Activated CD4-positive, alpha-beta T cell treated with anti-CD3 and anti-CD28 coated beads, Interleukin-2, amount 50 U/mL, for 24 hours (primary cell): ENCODE results near the gene LRRC10B.

Source experiments
- DNase-seq, 2 donors: peaks; one replicate each; pipeline ENCODE4 v3.0.0-alpha.2; 2020; ENCODE audit warnings: low read depth in 1 of 2, low spot score in 1 of 2

Gene LRRC10B

GRCh38 chr11:61507012-61507768 lies 1.4 kb upstream of the LRRC10B start:
- no peak for DNase-seq

- peak; percentile 36 to 58 for DNase-seq
Observed at GRCh38 chr11:61509043-61510029, 787 bp downstream of the LRRC10B start.

GRCh38 chr11:61510166-61510919 lies 1.8 kb downstream of the LRRC10B start:
- DNase-seq, result no peak

GRCh38 chr11:61510974-61511373 lies 2.4 kb downstream of the LRRC10B start:
- DNase-seq, result no peak

GRCh38 chr11:61511383-61511782 lies 2.8 kb downstream of the LRRC10B start:
- DNase-seq, result no peak

GRCh38 chr11:61512435-61512834 lies 3.9 kb downstream of the LRRC10B start:
- no peak for DNase-seq

GRCh38 chr11:61513143-61513765 lies 4.7 kb downstream of the LRRC10B start:
- DNase-seq, result no peak

GRCh38 chr11:61514050-61514917 lies 5.7 kb downstream of the LRRC10B start:
- DNase-seq, result no peak

- no peak for DNase-seq
Observed at GRCh38 chr11:61515686-61516085, 7.1 kb downstream of the LRRC10B start.

GRCh38 chr11:61516191-61516590 lies 7.6 kb downstream of the LRRC10B start:
- DNase-seq, result no peak

GRCh38 chr11:61516675-61517572 lies 8.4 kb downstream of the LRRC10B start:
- peak; percentile 25 to 39 for DNase-seq

GRCh38 chr11:61518032-61518795 lies 9.7 kb downstream of the LRRC10B start:
- DNase-seq, result no peak

- no peak for DNase-seq
Observed at GRCh38 chr11:61522881-61523280, 14.3 kb downstream of the LRRC10B start.

- no peak for DNase-seq
Observed at GRCh38 chr11:61524446-61524845, 15.9 kb downstream of the LRRC10B start.

GRCh38 chr11:61524963-61525587 lies 16.5 kb downstream of the LRRC10B start:
- DNase-seq, result no peak

GRCh38 chr11:61526229-61526628 lies 17.7 kb downstream of the LRRC10B start:
- DNase-seq, result no peak

GRCh38 chr11:61526956-61527731 lies 18.6 kb downstream of the LRRC10B start:
- DNase-seq, result no peak
